ENCODE data around the gene ZNF787.

- TF ChIP-seq CTCF (IDR thresholded peaks at IDR 0.05) (no peak), POLR2A (IDR thresholded peaks at IDR 0.05) (no peak)
Measured at GRCh38 chr19:56141417-56141993, 20.4 kb upstream of the ZNF787 start.
